NCI-H2196 treated with DMSO at 0.1 percent for 48 hours (cell line): ENCODE results near the gene SIGLEC7.
"Not testable (repeated sequence)": the region's sequence is repeated elsewhere in the genome, so short reads cannot be mapped to it uniquely, and the experiment has no call there.

ENCODE experiments used
- DNase-seq: peaks from one replicate; lab custom pipeline; 2025; ENCODE audit not compliant: unreplicated experiment; lab: John Stamatoyannopoulos, UW

Gene SIGLEC7

GRCh38 chr19:51137792-51138425 is 4.2 kb upstream of the SIGLEC7 start:
- DNase-seq: no peak

- no peak for DNase-seq
Measured at GRCh38 chr19:51138549-51138979, 3.5 kb upstream of the SIGLEC7 start.

GRCh38 chr19:51139299-51140014 is 2.6 kb upstream of the SIGLEC7 start:
- no peak for DNase-seq

GRCh38 chr19:51140441-51140840 is 1.7 kb upstream of the SIGLEC7 start:
- DNase-seq: no peak

- DNase-seq: no peak
Measured at GRCh38 chr19:51141181-51141580, 920 bp upstream of the SIGLEC7 start.

GRCh38 chr19:51142809-51143475 is 841 bp downstream of the SIGLEC7 start:
- not testable (repeated sequence) for DNase-seq

GRCh38 chr19:51143486-51143885 is 1.4 kb downstream of the SIGLEC7 start:
- DNase-seq: no peak

GRCh38 chr19:51144482-51145045 is 2.5 kb downstream of the SIGLEC7 start:
- no peak for DNase-seq

GRCh38 chr19:51145916-51146493 is 3.9 kb downstream of the SIGLEC7 start:
- DNase-seq: no peak

- no peak for DNase-seq
Measured at GRCh38 chr19:51146751-51147150, 4.7 kb downstream of the SIGLEC7 start.

GRCh38 chr19:51147663-51148062 is 5.6 kb downstream of the SIGLEC7 start:
- DNase-seq: no peak

- DNase-seq: no peak
Measured at GRCh38 chr19:51148580-51148979, 6.5 kb downstream of the SIGLEC7 start.

GRCh38 chr19:51150627-51151026 is 8.5 kb downstream of the SIGLEC7 start:
- no peak for DNase-seq

- DNase-seq: no peak
Measured at GRCh38 chr19:51156710-51157109, 14.6 kb downstream of the SIGLEC7 start.

GRCh38 chr19:51157265-51157664 is 15.2 kb downstream of the SIGLEC7 start:
- DNase-seq: no peak

GRCh38 chr19:51158474-51159129 is 16.5 kb downstream of the SIGLEC7 start:
- DNase-seq: no peak

GRCh38 chr19:51159656-51160055 is 17.6 kb downstream of the SIGLEC7 start:
- DNase-seq: no peak

GRCh38 chr19:51161266-51161665 is 19.2 kb downstream of the SIGLEC7 start:
- no peak for DNase-seq

GRCh38 chr19:51161867-51162496 is 19.9 kb downstream of the SIGLEC7 start:
- no peak for DNase-seq

GRCh38 chr19:51163257-51163656 is 21.2 kb downstream of the SIGLEC7 start:
- DNase-seq: no peak
